Smooth muscle cell (in vitro differentiated cells): ENCODE data around the gene TTC7B. TPM values are rescaled to one million over a fixed set of nuclear protein-coding genes. Genes with fewer than 3 reads are reported as not detected.

Experiments used
- DNase-seq: peaks from one replicate; lab custom pipeline; 2025; ENCODE audit not compliant: unreplicated experiment; lab: John Stamatoyannopoulos, UW
- H2AFZ ChIP-seq: fragments of 200-600 bp; sonication (generic); 2 replicates; pipeline ENCODE4 v1.6.0; 2016; ENCODE audit warnings: antibody characterized with exemption, low read depth, mild to moderate bottlenecking
- H3F3A ChIP-seq: fragments of 200-600 bp; sonication (generic); 2 replicates; pipeline ENCODE4 v1.6.0; 2017; ENCODE audit warnings: antibody characterized with exemption, low read depth
- H3K27ac ChIP-seq: fragments of 200-600 bp; sonication (generic); 2 replicates; pipeline ENCODE4 v1.5.1; 2016; ENCODE audit warnings: low read depth, mild to moderate bottlenecking
- H3K27me3 ChIP-seq: fragments of 200-600 bp; sonication (generic); 2 replicates; pipeline ENCODE4 v1.6.1; 2016; ENCODE audit warnings: low read depth, mild to moderate bottlenecking
- H3K36me3 ChIP-seq: fragments of 200-600 bp; sonication (generic); 2 replicates; pipeline ENCODE4 v1.5.1; 2016; ENCODE audit warnings: low read depth
- H3K4me1 ChIP-seq: fragments of 200-600 bp; sonication (generic); 2 replicates; pipeline ENCODE4 v1.5.1; 2016; ENCODE audit warnings: low read depth
- H3K4me2 ChIP-seq: fragments of 200-600 bp; sonication (generic); 2 replicates; pipeline ENCODE4 v1.6.0; 2016; ENCODE audit warnings: mild to moderate bottlenecking
- H3K4me3 ChIP-seq: fragments of 200-600 bp; sonication (generic); 2 replicates; pipeline ENCODE4 v1.5.1; 2016; ENCODE audit warnings: mild to moderate bottlenecking
- H3K79me2 ChIP-seq: fragments of 200-600 bp; sonication (generic); 2 replicates; pipeline ENCODE4 v1.6.0; 2016; ENCODE audit warnings: low read depth, mild to moderate bottlenecking
- H3K9ac ChIP-seq: fragments of 200-600 bp; sonication (generic); 2 replicates; pipeline ENCODE4 v1.6.0; 2016; ENCODE audit warnings: low read depth
- H3K9me3 ChIP-seq: fragments of 200-600 bp; sonication (generic); replicated peaks from 2 replicates; pipeline ENCODE4 v1.5.1; 2016; ENCODE audit warnings: low read depth
- H4K20me1 ChIP-seq: fragments of 200-600 bp; sonication (generic); 2 replicates; pipeline ENCODE4 v1.6.0; 2016; ENCODE audit warnings: low read depth
- CTCF ChIP-seq: fragments of 200-600 bp; sonication (generic); IDR thresholded peaks from 2 replicates; pipeline ENCODE4 v1.5.1; 2017; ENCODE audit warnings: borderline replicate concordance, mild to moderate bottlenecking, antibody characterized with exemption; ENCODE audit not compliant: insufficient read depth, poor library complexity, severe bottlenecking
- WGBS: methylation state at CpG from one replicate; pipeline ENCODE4 v1.1.7; 2016; ENCODE audit warnings: low lambda C conversion rate; 5-methylcytosine and 5-hydroxymethylcytosine counted together
- polyA plus RNA-seq: library from polyadenylated mRNA; unstranded; fragments of >200 nt; fragmentation: Nextera tagmentation; extraction: Ambion mirVana; gene quantifications from 2 replicates; pipeline ENCODE4 v1.2.1, GENCODE V29; 2016
- total RNA-seq: library from RNA; depleted of rRNA; stranded (reverse); fragments of >200 nt; gene quantifications from 2 replicates; pipeline ENCODE4 v1.2.3, GENCODE V29; 2014

The TTC7B gene
- total and polyA plus RNA-seq, 2 experiments from 2014 or later, result 22.1 to 54.1 TPM

GRCh38 chr14:90797919-90798318 is 18.3 kb downstream of the TTC7B start:
- no peak overlapping the region for H2AFZ ChIP-seq
- H3K79me2 ChIP-seq, result peaks cover 13% of the 10 kb centered on the region
- no peaks in the 10 kb centered on the region for H3K27me3 ChIP-seq
- TF ChIP-seq CTCF, result no peak
- H3K4me3 ChIP-seq, result no peak overlapping the region
- H4K20me1 ChIP-seq, result peaks cover 5% of the 10 kb centered on the region
- no peak for DNase-seq
- no peak overlapping the region for H3K4me2 ChIP-seq
- H3K36me3 ChIP-seq, result no peaks in the 10 kb centered on the region
- no peaks in the 10 kb centered on the region for H3K9me3 ChIP-seq
- peaks cover 6% of the 10 kb centered on the region for H3F3A ChIP-seq
- H3K9ac ChIP-seq, result no peak overlapping the region
- H3K4me1 ChIP-seq, result no peaks in the 10 kb centered on the region
- WGBS, result 71% methylated on average over 13 of the region's 13 CpGs
- H3K27ac ChIP-seq, result peak overlapping the region; percentile 47

GRCh38 chr14:90797451-90797850 is 18.8 kb downstream of the TTC7B start:
- no peak overlapping the region for H3K4me3 ChIP-seq
- no peak overlapping the region for H3K4me2 ChIP-seq
- no peaks in the 10 kb centered on the region for H3K9me3 ChIP-seq
- no peaks in the 10 kb centered on the region for H3K36me3 ChIP-seq
- no peak for TF ChIP-seq CTCF
- peak overlapping the region; percentile 47 for H3K27ac ChIP-seq
- no peak overlapping the region for H3K9ac ChIP-seq
- H3K79me2 ChIP-seq, result peaks cover 11% of the 10 kb centered on the region
- H3K4me1 ChIP-seq, result no peaks in the 10 kb centered on the region
- H3K27me3 ChIP-seq, result no peaks in the 10 kb centered on the region
- no peak overlapping the region for H2AFZ ChIP-seq
- DNase-seq, result no peak
- H3F3A ChIP-seq, result peaks cover 6% of the 10 kb centered on the region
- H4K20me1 ChIP-seq, result peaks cover 5% of the 10 kb centered on the region
- WGBS, result 19% methylated on average over 3 of the region's 3 CpGs

GRCh38 chr14:90796329-90796728 is 19.9 kb downstream of the TTC7B start:
- H3K27me3 ChIP-seq, result no peaks in the 10 kb centered on the region
- no peaks in the 10 kb centered on the region for H3K4me1 ChIP-seq
- no peak overlapping the region for H3K4me2 ChIP-seq
- no peak for TF ChIP-seq CTCF
- peaks cover 6% of the 10 kb centered on the region for H3F3A ChIP-seq
- peaks cover 11% of the 10 kb centered on the region for H3K79me2 ChIP-seq
- no peak overlapping the region for H2AFZ ChIP-seq
- 93% methylated on average over 2 of the region's 2 CpGs for WGBS
- no peak overlapping the region for H3K4me3 ChIP-seq
- H4K20me1 ChIP-seq, result peaks cover 6% of the 10 kb centered on the region
- no peaks in the 10 kb centered on the region for H3K9me3 ChIP-seq
- DNase-seq, result no peak
- H3K9ac ChIP-seq, result no peak overlapping the region
- H3K27ac ChIP-seq, result peak overlapping the region; percentile 66
- H3K36me3 ChIP-seq, result no peaks in the 10 kb centered on the region

- H3K27me3 ChIP-seq, result no peaks in the 10 kb centered on the region
- peaks cover 5% of the 10 kb centered on the region for H3K79me2 ChIP-seq
- no peaks in the 10 kb centered on the region for H3K4me1 ChIP-seq
- WGBS, result 50% methylated on average over 8 of the region's 8 CpGs
- peaks cover 12% of the 10 kb centered on the region for H4K20me1 ChIP-seq
- DNase-seq, result no peak
- H3K36me3 ChIP-seq, result no peaks in the 10 kb centered on the region
- no peak overlapping the region for H2AFZ ChIP-seq
- peak overlapping the region; percentile 66 for H3K27ac ChIP-seq
- TF ChIP-seq CTCF, result no peak
- H3F3A ChIP-seq, result peaks cover 6% of the 10 kb centered on the region
- H3K4me3 ChIP-seq, result no peak overlapping the region
- peak overlapping the region; percentile 9 for H3K4me2 ChIP-seq
- H3K9me3 ChIP-seq, result no peaks in the 10 kb centered on the region
- no peak overlapping the region for H3K9ac ChIP-seq
Observed at GRCh38 chr14:90795744-90796143, 20.5 kb downstream of the TTC7B start.
